ENCODE measurements around the gene GARIN3. TPM values are rescaled to one million over a fixed set of nuclear protein-coding genes. Genes with fewer than 3 reads are reported as not detected.

Gene GARIN3
- total RNA-seq, 1 donor from 2014 or later, result not detected

DNA sequence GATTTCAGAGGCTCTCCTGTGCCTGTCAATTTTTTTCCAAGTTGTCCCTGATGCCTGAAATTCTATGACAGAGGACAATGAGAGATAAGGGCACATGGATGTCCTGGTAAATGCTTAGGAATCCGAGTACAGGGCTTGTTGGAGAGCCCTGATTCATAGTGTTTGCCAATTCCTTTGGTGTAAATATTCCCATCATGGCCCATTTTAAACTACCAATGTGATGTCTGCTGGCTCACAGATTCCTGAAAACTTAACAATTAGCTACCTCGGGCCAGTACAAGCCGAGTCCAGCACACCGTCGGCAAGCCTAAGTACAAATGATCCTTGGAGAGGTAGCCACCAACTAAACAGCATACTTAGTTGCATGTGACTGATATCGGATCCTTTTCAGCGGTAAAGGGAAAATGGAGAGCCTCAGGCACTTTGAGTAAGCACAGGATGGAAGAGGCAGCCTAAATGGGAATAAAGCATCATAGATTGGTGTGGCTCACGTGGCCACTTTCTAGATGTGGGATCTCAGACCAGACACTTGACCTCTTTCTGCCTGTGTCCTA is 18.1 kb upstream of the GARIN3 start:
- no peaks in the 10 kb centered on the region for H3K36me3 Mint-ChIP-seq (ENCODE audit: low read depth)

GRCh38 chr5:157182143-157182757 is 16.2 kb upstream of the GARIN3 start:
- no peaks in the 10 kb centered on the region for H3K27me3 Mint-ChIP-seq
- H3K4me3 Mint-ChIP-seq, result no peak overlapping the region
- ATAC-seq (ENCODE audit: low read depth), result no peak
- intact Hi-C loops (cut with micrococcal nuclease), result no loop called here
- no peak overlapping the region for H3K27ac Mint-ChIP-seq
- CTCF ChIA-PET, result no interaction called here
- H3K9me3 Mint-ChIP-seq, result no peaks in the 10 kb centered on the region
- POLR2A ChIA-PET, result no interaction called here
- no peak for DNase-seq
- TF ChIP-seq, protein P1, sequence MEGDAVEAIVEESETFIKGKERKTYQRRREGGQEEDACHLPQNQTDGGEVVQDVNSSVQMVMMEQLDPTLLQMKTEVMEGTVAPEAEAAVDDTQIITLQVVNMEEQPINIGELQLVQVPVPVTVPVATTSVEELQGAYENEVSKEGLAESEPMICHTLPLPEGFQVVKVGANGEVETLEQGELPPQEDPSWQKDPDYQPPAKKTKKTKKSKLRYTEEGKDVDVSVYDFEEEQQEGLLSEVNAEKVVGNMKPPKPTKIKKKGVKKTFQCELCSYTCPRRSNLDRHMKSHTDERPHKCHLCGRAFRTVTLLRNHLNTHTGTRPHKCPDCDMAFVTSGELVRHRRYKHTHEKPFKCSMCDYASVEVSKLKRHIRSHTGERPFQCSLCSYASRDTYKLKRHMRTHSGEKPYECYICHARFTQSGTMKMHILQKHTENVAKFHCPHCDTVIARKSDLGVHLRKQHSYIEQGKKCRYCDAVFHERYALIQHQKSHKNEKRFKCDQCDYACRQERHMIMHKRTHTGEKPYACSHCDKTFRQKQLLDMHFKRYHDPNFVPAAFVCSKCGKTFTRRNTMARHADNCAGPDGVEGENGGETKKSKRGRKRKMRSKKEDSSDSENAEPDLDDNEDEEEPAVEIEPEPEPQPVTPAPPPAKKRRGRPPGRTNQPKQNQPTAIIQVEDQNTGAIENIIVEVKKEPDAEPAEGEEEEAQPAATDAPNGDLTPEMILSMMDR (IDR thresholded peaks at IDR 0.05), result no peak
- no peaks in the 10 kb centered on the region for H3K36me3 Mint-ChIP-seq (ENCODE audit: low read depth)
- H3K4me1 Mint-ChIP-seq, result no peaks in the 10 kb centered on the region

More for the DNA sequence above, 18.1 kb upstream of the GARIN3 start:
- intact Hi-C loops (cut with micrococcal nuclease), result no loop called here
- H3K27me3 Mint-ChIP-seq, result no peaks in the 10 kb centered on the region
- CTCF ChIA-PET, result no interaction called here
- DNase-seq (no peak), ATAC-seq (ENCODE audit: low read depth) (no peak)
- TF ChIP-seq, protein P1 (IDR thresholded peaks at IDR 0.05), result no peak
- POLR2A ChIA-PET, result no interaction called here
- H3K4me3 Mint-ChIP-seq, result no peak overlapping the region
- no peaks in the 10 kb centered on the region for H3K4me1 Mint-ChIP-seq
- no peak overlapping the region for H3K27ac Mint-ChIP-seq
- H3K9me3 Mint-ChIP-seq, result no peaks in the 10 kb centered on the region

- CTCF ChIA-PET, result no interaction called here
- intact Hi-C loops (cut with micrococcal nuclease), result no loop called here
- no peaks in the 10 kb centered on the region for H3K27me3 Mint-ChIP-seq
- TF ChIP-seq, protein P1 (IDR thresholded peaks at IDR 0.05), result no peak
- DNase-seq, result no peak
- no peak for ATAC-seq (ENCODE audit: low read depth)
- no peak within 1 kb of the TSS for H3K4me3 Mint-ChIP-seq
- POLR2A ChIA-PET, result no interaction called here
- no peaks in the 10 kb centered on the region for H3K4me1 Mint-ChIP-seq
- no peaks in the 10 kb centered on the region for H3K9me3 Mint-ChIP-seq
- no peak within 1 kb of the TSS for H3K27ac Mint-ChIP-seq
- H3K36me3 Mint-ChIP-seq (ENCODE audit: low read depth), result no peaks in the 10 kb centered on the region
These were observed 14.6 kb upstream of the GARIN3 start, which contains the start of gene ITK for GRCh38 chr5:157180374-157181264. Gene ITK (plus strand): TSS chr5:157180840. CDS start chr5:157180978, 138 bp downstream.

GRCh38 chr5:157178966-157179365 is 12.9 kb upstream of the GARIN3 start:
- TF ChIP-seq, protein P1 (IDR thresholded peaks at IDR 0.05), result no peak
- ChIA-PET POLR2A (no interaction called here), CTCF (no interaction called here)
- Mint-ChIP-seq H3K4me1 (peaks cover 6% of the 10 kb centered on the region), H3K36me3 (ENCODE audit: low read depth) (no peaks in the 10 kb centered on the region), H3K27ac (no peak overlapping the region), H3K4me3 (no peak overlapping the region), H3K27me3 (no peaks in the 10 kb centered on the region), H3K9me3 (no peaks in the 10 kb centered on the region)
- DNase-seq (no peak), ATAC-seq (ENCODE audit: low read depth) (no peak)
- intact Hi-C loops (cut with micrococcal nuclease), result no loop called here

GRCh38 chr5:157177953-157178352 is 11.9 kb upstream of the GARIN3 start:
- TF ChIP-seq, protein P1 (IDR thresholded peaks at IDR 0.05), result no peak
- intact Hi-C loops (cut with micrococcal nuclease), result no loop called here
- ATAC-seq (ENCODE audit: low read depth), result no peak
- Mint-ChIP-seq H3K9me3 (no peaks in the 10 kb centered on the region), H3K27ac (no peak overlapping the region), H3K36me3 (ENCODE audit: low read depth) (no peaks in the 10 kb centered on the region), H3K27me3 (no peaks in the 10 kb centered on the region), H3K4me1 (peaks cover 9% of the 10 kb centered on the region), H3K4me3 (no peak overlapping the region)
- CTCF ChIA-PET, result no interaction called here
- DNase-seq, result no peak
- POLR2A ChIA-PET, result no interaction called here
